H9 (cell line): ENCODE data around the gene ZNF837. TPM values are rescaled to one million over a fixed set of nuclear protein-coding genes. Genes with fewer than 3 reads are reported as not detected.

ENCODE experiments used
- DNase-seq: peaks from one replicate; pipeline ENCODE4 v3.0.0-alpha.2; 2017
- H2AFZ ChIP-seq: one replicate; pipeline ENCODE4 v1.6.1; 2013; ENCODE audit warnings: mild to moderate bottlenecking, low read length, control low read depth, moderate library complexity
- H2AK5ac ChIP-seq: 2 replicates; pipeline ENCODE4 v1.6.1; 2013; ENCODE audit warnings: low read length, control low read depth, mixed read lengths; ENCODE audit not compliant: insufficient read length
- H2BK120ac ChIP-seq: one replicate; pipeline ENCODE4 v1.6.1; 2013; ENCODE audit warnings: low read depth, mild to moderate bottlenecking, low read length, control low read depth, inconsistent platforms; ENCODE audit not compliant: poor library complexity, severe bottlenecking
- H2BK12ac ChIP-seq: 2 replicates; pipeline ENCODE4 v1.6.1; 2013; ENCODE audit warnings: low read length, control low read depth, mixed read lengths, low read depth; ENCODE audit not compliant: insufficient read length
- H2BK15ac ChIP-seq: 2 replicates; pipeline ENCODE4 v1.6.1; 2013; ENCODE audit warnings: low read depth, low read length, control low read depth
- H2BK20ac ChIP-seq: one replicate; pipeline ENCODE4 v1.6.1; 2013; ENCODE audit warnings: low read depth, mild to moderate bottlenecking, low read length, control low read depth, inconsistent platforms; ENCODE audit not compliant: poor library complexity, severe bottlenecking
- H2BK5ac ChIP-seq: 2 replicates; pipeline ENCODE4 v1.6.1; 2013; ENCODE audit warnings: low read length, control low read depth, mixed read lengths; ENCODE audit not compliant: insufficient read length
- H3K14ac ChIP-seq: 2 replicates; pipeline ENCODE4 v1.6.1; 2013; ENCODE audit warnings: low read length, control low read depth; ENCODE audit not compliant: insufficient read depth
- H3K18ac ChIP-seq: 2 replicates; pipeline ENCODE4 v1.6.1; 2013; ENCODE audit warnings: low read depth, mild to moderate bottlenecking, mixed read lengths, low read length, control low read depth; ENCODE audit not compliant: insufficient read length
- H3K23ac ChIP-seq: 2 replicates; pipeline ENCODE4 v1.6.1; 2013; ENCODE audit warnings: low read length, control low read depth, mixed read lengths, low read depth; ENCODE audit not compliant: insufficient read length
- H3K23me2 ChIP-seq: 2 replicates; pipeline ENCODE4 v1.6.1; 2013; ENCODE audit warnings: low read depth, mild to moderate bottlenecking, mixed read lengths, low read length, control low read depth; ENCODE audit not compliant: insufficient read length, poor library complexity, severe bottlenecking
- H3K27ac ChIP-seq: 2 replicates; pipeline ENCODE4 v1.5.1; 2013; ENCODE audit warnings: low read length, control low read depth, mixed read lengths, low read depth; ENCODE audit not compliant: insufficient read length
- H3K27me3 ChIP-seq: 2 replicates; pipeline ENCODE4 v1.6.1; 2013; ENCODE audit warnings: low read length, control low read depth, inconsistent platforms; ENCODE audit not compliant: insufficient read depth
- H3K4ac ChIP-seq: 2 replicates; pipeline ENCODE4 v1.6.1; 2013; ENCODE audit warnings: low read depth, mild to moderate bottlenecking, control low read depth, inconsistent platforms, low read length, moderate library complexity
- H3K4me1 ChIP-seq: 2 replicates; pipeline ENCODE4 v1.6.1; 2013; ENCODE audit warnings: low read length, control low read depth, inconsistent platforms; ENCODE audit not compliant: insufficient read depth
- H3K4me2 ChIP-seq: 2 replicates; pipeline ENCODE4 v1.6.1; 2013; ENCODE audit warnings: low read length, control low read depth, mixed read lengths; ENCODE audit not compliant: insufficient read length, insufficient read depth
- H3K56ac ChIP-seq: 2 replicates; pipeline ENCODE4 v1.6.1; 2013; ENCODE audit warnings: low read depth, mild to moderate bottlenecking, mixed read lengths, low read length, control low read depth; ENCODE audit not compliant: insufficient read length
- H3K79me1 ChIP-seq: 2 replicates; pipeline ENCODE4 v1.6.1; 2013; ENCODE audit warnings: low read depth, mild to moderate bottlenecking, moderate library complexity, low read length, control low read depth, inconsistent platforms; ENCODE audit not compliant: insufficient read depth, poor library complexity, severe bottlenecking
- H3K79me2 ChIP-seq: 2 replicates; pipeline ENCODE4 v1.6.1; 2013; ENCODE audit warnings: low read length, control low read depth, inconsistent platforms; ENCODE audit not compliant: insufficient read depth
- H3K9ac ChIP-seq: 2 replicates; pipeline ENCODE4 v1.6.1; 2013; ENCODE audit warnings: low read length, control low read depth, mixed read lengths; ENCODE audit not compliant: insufficient read length; ENCODE audit errors: extremely low read depth
- H3K9me3 ChIP-seq: one replicate; pipeline ENCODE4 v1.6.1; 2013; ENCODE audit warnings: low read depth, low read length, inconsistent platforms; ENCODE audit not compliant: control insufficient read depth
- H3T11ph ChIP-seq: one replicate; pipeline ENCODE4 v1.6.1; 2013; ENCODE audit warnings: mild to moderate bottlenecking, low read length, control low read depth, inconsistent platforms
- H4K20me1 ChIP-seq: one replicate; pipeline ENCODE4 v1.6.1; 2013; ENCODE audit not compliant: control insufficient read depth, insufficient read length, insufficient read depth
- H4K5ac ChIP-seq: 2 replicates; pipeline ENCODE4 v1.6.1; 2013; ENCODE audit warnings: low read depth, mild to moderate bottlenecking, mixed read lengths, low read length, control low read depth; ENCODE audit not compliant: insufficient read length
- H4K8ac ChIP-seq: replicated peaks from 2 replicates; pipeline ENCODE4 v1.6.1; 2013; ENCODE audit warnings: low read length, control low read depth, mixed read lengths, low read depth; ENCODE audit not compliant: insufficient read length
- H4K91ac ChIP-seq: 2 replicates; pipeline ENCODE4 v1.6.1; 2013; ENCODE audit warnings: low read depth, mild to moderate bottlenecking, moderate library complexity, mixed read lengths, low read length, control low read depth; ENCODE audit not compliant: insufficient read length
- H3K27ac Mint-ChIP-seq, 3 experiments: 2 replicates in 2 of 3; 3 replicates in 1 of 3; pipeline ENCODE4 v1.8.0; 2020 to 2021; ENCODE audit warnings: mixed read lengths in 3 of 3, mild to moderate bottlenecking in 1 of 3, moderate library complexity in 1 of 3
- H3K27me3 Mint-ChIP-seq: 2 replicates; pipeline ENCODE4 v1.8.0; 2021; ENCODE audit warnings: low read depth, mild to moderate bottlenecking, moderate library complexity, mixed read lengths
- H3K36me3 Mint-ChIP-seq, 3 experiments: 2 replicates in 2 of 3; 3 replicates in 1 of 3; pipeline ENCODE4 v1.8.0; 2020 to 2021; ENCODE audit warnings: low read depth in 3 of 3, mixed read lengths in 3 of 3; ENCODE audit not compliant: insufficient read depth in 1 of 3
- H3K4me1 Mint-ChIP-seq, 2 experiments: 2 replicates each; pipeline ENCODE4 v1.8.0; 2020; ENCODE audit warnings: mixed read lengths in 2 of 2
- H3K4me3 Mint-ChIP-seq, 2 experiments: 2 replicates in 1 of 2; 3 replicates in 1 of 2; pipeline ENCODE4 v1.8.0; 2020 to 2021; ENCODE audit warnings: mild to moderate bottlenecking in 2 of 2, mixed read lengths in 2 of 2, moderate library complexity in 1 of 2
- H3K9me3 Mint-ChIP-seq, 2 experiments: 2 replicates in 1 of 2; 3 replicates in 1 of 2; pipeline ENCODE4 v1.8.0; 2020; ENCODE audit warnings: mild to moderate bottlenecking in 2 of 2, mixed read lengths in 2 of 2, moderate library complexity in 1 of 2
- WGBS: extraction: QIAGEN DNeasy Blood & Tissue Kit; methylation state at CpG from one replicate; pipeline ENCODE4 v1.1.7; 2013; ENCODE audit warnings: missing lambda C conversion rate, low lambda C conversion rate, mixed read lengths; ENCODE audit not compliant: insufficient read length; ENCODE audit errors: extremely low coverage; 5-methylcytosine and 5-hydroxymethylcytosine counted together
- total RNA-seq: library from RNA; stranded (reverse); gene quantifications from 2 replicates; pipeline ENCODE4 v1.2.1, GENCODE V29; 2021
- TF ChIP-seq, protein P1 (sequence below): fragments of 200-600 bp; sonication (generic); conservative IDR thresholded peaks from 3 replicates; pipeline ENCODE4 v1.8.0; 2021; ENCODE audit warnings: antibody characterized with exemption, mild to moderate bottlenecking

ZNF837 gene
- total RNA-seq, 1 experiment from 2014 or later = 3.4 TPM

- no peaks in the 10 kb centered on the region for H3K79me1 ChIP-seq
- H3K27ac ChIP-seq = no peak overlapping the region
- H2AFZ ChIP-seq = no peak overlapping the region
- TF ChIP-seq, protein P1, sequence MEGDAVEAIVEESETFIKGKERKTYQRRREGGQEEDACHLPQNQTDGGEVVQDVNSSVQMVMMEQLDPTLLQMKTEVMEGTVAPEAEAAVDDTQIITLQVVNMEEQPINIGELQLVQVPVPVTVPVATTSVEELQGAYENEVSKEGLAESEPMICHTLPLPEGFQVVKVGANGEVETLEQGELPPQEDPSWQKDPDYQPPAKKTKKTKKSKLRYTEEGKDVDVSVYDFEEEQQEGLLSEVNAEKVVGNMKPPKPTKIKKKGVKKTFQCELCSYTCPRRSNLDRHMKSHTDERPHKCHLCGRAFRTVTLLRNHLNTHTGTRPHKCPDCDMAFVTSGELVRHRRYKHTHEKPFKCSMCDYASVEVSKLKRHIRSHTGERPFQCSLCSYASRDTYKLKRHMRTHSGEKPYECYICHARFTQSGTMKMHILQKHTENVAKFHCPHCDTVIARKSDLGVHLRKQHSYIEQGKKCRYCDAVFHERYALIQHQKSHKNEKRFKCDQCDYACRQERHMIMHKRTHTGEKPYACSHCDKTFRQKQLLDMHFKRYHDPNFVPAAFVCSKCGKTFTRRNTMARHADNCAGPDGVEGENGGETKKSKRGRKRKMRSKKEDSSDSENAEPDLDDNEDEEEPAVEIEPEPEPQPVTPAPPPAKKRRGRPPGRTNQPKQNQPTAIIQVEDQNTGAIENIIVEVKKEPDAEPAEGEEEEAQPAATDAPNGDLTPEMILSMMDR = no peak
- H2BK12ac ChIP-seq = no peak overlapping the region
- DNase-seq = peak; percentile 25
- no peak overlapping the region for H4K91ac ChIP-seq
- H3K27ac Mint-ChIP-seq = no peak overlapping the region
- H4K20me1 ChIP-seq = no peaks in the 10 kb centered on the region
- H3T11ph ChIP-seq = no peak overlapping the region
- no peaks in the 10 kb centered on the region; a peak in 1 of 4 replicates for H3K4me1 Mint-ChIP-seq
- no peak overlapping the region for H3K9ac ChIP-seq
- H3K4me3 Mint-ChIP-seq = no peak overlapping the region
- H2BK15ac ChIP-seq = no peak overlapping the region
- no peak overlapping the region for H4K5ac ChIP-seq
- no peak overlapping the region for H4K8ac ChIP-seq
- H3K79me2 ChIP-seq = no peaks in the 10 kb centered on the region
- H2BK5ac ChIP-seq = no peak overlapping the region
- no peak overlapping the region for H2AK5ac ChIP-seq
- no peak overlapping the region for H3K23ac ChIP-seq
- peaks cover 0 to 5% (median 0%) of the 10 kb centered on the region in 3 experiments; a peak in 2 of 7 replicates for H3K36me3 Mint-ChIP-seq
- no peaks in the 10 kb centered on the region for H3K9me3 ChIP-seq
- no peak overlapping the region for H3K18ac ChIP-seq
- H3K4ac ChIP-seq = no peak overlapping the region
- no peak overlapping the region for H3K4me2 ChIP-seq
- no peak overlapping the region for H2BK120ac ChIP-seq
- no peak overlapping the region for H3K56ac ChIP-seq
- H2BK20ac ChIP-seq = no peak overlapping the region
- no peaks in the 10 kb centered on the region for H3K9me3 Mint-ChIP-seq
- no peak overlapping the region for H3K14ac ChIP-seq
- H3K27me3 Mint-ChIP-seq = no peaks in the 10 kb centered on the region
- no peaks in the 10 kb centered on the region for H3K27me3 ChIP-seq
- no peaks in the 10 kb centered on the region for H3K4me1 ChIP-seq
- WGBS = no CpG with 5 or more reads among the region's 32 CpGs
- peaks cover 3% of the 10 kb centered on the region for H3K23me2 ChIP-seq
Observed at GRCh38 chr19:58366585-58367430, 14.0 kb downstream of the ZNF837 start.
